ENCODE measurements around the gene ZNF853.

DNA sequence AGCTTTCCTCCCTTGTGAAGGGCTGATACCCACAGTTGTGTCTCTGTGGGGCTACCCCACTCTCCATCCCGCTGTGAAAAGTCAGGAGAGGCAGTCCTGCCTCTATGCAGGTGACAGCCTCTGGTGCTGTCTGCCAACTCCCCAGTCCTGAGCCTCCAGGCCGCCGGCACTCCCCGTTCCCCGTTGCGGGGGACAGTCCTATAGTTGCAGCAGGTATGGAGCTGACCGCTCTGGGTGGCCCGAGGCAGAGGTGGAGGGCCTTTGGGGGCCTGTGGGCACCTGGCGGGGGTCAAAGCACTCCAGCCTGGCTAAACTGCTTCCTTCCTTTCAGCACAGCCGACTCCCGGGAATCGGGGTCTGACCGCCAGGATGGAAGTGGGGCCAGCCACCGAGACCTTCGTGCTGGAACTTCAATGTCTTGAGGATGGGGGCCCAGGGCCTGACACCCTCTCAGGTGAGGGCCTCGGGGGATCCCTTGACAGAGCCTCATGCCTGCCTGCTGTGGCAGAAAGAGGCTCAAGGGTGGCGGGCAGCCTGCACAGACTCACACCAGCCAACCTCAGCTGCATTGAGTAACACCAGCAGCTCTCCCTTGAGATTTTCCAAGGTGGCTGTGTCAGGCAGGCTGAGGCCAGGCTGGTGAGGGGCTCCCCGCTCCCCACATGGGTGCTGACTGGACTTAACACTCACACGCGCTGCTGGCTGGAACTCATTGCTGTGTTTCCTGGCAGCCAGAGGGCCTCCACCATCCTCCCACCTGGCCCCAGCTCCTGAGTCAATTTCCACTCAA is 1.6 kb downstream of the ZNF853 start:
- TF ChIP-seq, protein P1, sequence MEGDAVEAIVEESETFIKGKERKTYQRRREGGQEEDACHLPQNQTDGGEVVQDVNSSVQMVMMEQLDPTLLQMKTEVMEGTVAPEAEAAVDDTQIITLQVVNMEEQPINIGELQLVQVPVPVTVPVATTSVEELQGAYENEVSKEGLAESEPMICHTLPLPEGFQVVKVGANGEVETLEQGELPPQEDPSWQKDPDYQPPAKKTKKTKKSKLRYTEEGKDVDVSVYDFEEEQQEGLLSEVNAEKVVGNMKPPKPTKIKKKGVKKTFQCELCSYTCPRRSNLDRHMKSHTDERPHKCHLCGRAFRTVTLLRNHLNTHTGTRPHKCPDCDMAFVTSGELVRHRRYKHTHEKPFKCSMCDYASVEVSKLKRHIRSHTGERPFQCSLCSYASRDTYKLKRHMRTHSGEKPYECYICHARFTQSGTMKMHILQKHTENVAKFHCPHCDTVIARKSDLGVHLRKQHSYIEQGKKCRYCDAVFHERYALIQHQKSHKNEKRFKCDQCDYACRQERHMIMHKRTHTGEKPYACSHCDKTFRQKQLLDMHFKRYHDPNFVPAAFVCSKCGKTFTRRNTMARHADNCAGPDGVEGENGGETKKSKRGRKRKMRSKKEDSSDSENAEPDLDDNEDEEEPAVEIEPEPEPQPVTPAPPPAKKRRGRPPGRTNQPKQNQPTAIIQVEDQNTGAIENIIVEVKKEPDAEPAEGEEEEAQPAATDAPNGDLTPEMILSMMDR (conservative IDR thresholded peaks at IDR 0.05; ENCODE audit: low read depth, low read length) = no peak
- TF ChIP-seq EZH2 (IDR thresholded peaks at IDR 0.05; ENCODE audit: borderline replicate concordance, low read depth, low read length, poor library complexity, severe bottlenecking) = no peak
